B cell (primary cell): ENCODE results near the gene PLD1.

Experiments used
- EZH2 ChIP-seq: IDR thresholded peaks from 2 replicates; pipeline ENCODE4 v1.6.1; 2012; ENCODE audit warnings: borderline replicate concordance, low read depth, mild to moderate bottlenecking, moderate library complexity, low read length; ENCODE audit not compliant: insufficient read depth, poor library complexity, severe bottlenecking
- TF ChIP-seq, protein P1 (sequence below): fragments of 200-600 bp; IDR thresholded peaks from one replicate; pipeline ENCODE4 v1.8.0; 2022; ENCODE audit warnings: antibody characterized with exemption, mild to moderate bottlenecking

- TF ChIP-seq, protein P1, sequence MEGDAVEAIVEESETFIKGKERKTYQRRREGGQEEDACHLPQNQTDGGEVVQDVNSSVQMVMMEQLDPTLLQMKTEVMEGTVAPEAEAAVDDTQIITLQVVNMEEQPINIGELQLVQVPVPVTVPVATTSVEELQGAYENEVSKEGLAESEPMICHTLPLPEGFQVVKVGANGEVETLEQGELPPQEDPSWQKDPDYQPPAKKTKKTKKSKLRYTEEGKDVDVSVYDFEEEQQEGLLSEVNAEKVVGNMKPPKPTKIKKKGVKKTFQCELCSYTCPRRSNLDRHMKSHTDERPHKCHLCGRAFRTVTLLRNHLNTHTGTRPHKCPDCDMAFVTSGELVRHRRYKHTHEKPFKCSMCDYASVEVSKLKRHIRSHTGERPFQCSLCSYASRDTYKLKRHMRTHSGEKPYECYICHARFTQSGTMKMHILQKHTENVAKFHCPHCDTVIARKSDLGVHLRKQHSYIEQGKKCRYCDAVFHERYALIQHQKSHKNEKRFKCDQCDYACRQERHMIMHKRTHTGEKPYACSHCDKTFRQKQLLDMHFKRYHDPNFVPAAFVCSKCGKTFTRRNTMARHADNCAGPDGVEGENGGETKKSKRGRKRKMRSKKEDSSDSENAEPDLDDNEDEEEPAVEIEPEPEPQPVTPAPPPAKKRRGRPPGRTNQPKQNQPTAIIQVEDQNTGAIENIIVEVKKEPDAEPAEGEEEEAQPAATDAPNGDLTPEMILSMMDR, result no peak
- no peak for TF ChIP-seq EZH2
Measured at GRCh38 chr3:171784387-171784786, 25.9 kb downstream of the PLD1 start.
